Activated gamma-delta T cell treated with Interleukin-2 at 50 U/mL for 16 hours (primary cell): ENCODE data around the gene KRIT1.
A peak's percentile ranks its signal among the peaks of the same experiment; 100 is the strongest.
"Not testable (repeated sequence)": the region's sequence is repeated elsewhere in the genome, so short reads cannot be mapped to it uniquely, and the experiment has no call there.

Experiments
- DNase-seq: peaks from one replicate; pipeline ENCODE4 v3.0.0-alpha.2; 2020

The KRIT1 gene

DNA sequence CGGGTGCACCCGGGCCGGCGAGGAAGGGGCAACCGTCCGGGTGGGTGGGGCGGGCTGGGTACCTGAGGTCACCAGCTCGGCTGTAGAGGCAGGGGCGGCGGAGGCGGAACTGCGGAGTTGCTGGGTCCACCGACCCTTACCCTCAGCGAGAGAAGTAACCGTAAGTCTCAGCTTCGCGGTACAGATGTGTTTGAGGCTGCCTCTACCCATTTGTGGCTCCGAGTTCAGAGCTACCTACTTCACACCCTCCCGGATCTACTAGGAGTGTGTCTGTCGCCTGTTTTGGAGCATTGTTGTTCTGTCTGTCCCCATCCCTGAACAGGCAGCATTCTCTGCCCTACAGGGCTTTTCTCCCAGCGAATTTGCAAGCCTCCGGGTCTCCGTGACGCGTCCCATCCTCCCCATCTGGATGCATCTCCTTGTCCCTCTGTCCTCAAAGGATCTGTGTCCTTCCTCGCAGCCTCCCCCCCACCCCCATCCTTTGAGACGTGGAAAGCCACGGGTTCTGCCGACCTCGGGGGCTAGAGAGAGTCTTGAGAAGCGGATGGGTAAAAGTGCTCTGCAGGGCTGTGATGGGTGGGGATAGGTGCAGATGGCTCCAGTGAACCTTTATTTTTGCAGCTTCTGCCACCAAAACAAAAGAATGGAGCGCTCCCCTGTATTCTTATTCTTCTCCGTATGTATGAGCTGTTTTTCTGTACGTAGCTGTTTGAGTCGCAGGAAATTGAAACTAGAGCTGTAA, 817 bp upstream of the KRIT1 start:
- DNase-seq, result peak; percentile 20

DNA sequence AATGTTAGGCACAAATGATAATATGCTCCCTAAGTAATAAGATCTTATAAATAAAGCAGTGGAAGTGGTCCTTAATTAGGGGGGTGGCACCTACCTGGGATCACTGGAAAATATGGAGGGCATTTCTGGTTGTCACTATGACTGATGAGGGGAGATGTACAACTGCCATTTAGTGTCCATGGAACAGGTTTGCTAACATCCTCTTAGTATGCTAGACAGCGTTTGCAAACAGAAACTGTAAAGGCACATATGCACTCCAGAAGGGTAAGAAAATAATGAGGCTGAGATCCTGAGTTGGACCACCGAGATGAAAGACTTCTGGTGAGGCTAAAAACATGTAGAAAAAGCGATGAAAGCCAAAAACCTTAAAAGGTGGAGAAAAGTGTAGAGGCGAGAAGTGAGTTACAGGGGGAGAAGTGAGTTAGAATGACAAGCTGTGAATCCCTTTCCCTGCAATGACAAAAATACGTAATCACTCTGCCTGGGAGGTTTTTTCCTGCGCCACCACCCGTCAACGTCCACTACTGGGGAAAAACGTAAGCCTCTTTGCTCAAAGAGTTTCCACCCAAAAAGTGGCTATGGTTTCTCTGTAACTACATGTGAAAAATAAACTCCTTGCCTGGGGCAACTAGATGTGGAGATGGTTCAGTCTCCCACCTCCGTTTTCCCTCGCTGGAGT, 767 bp downstream of the KRIT1 start:
- DNase-seq, result no peak

DNA sequence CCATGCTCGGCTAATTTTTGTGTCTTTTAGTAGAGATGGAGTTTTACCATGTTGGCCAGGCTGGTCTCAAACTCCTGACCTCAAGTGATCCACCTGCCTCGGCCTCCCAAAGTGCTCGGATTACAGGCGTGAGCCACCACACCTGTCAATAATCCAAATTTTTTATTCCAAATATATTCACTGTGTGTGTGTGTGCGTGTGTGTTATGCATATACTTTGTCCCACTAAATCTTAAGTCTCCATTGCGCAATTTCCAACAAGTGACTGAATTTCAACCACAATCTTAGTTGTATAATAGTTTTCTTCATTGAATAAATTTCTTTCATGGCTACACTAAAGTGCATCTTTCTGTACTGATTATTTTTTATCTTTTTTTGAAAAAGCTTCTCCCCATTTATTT, 2.7 kb downstream of the KRIT1 start:
- DNase-seq, result no peak

DNA sequence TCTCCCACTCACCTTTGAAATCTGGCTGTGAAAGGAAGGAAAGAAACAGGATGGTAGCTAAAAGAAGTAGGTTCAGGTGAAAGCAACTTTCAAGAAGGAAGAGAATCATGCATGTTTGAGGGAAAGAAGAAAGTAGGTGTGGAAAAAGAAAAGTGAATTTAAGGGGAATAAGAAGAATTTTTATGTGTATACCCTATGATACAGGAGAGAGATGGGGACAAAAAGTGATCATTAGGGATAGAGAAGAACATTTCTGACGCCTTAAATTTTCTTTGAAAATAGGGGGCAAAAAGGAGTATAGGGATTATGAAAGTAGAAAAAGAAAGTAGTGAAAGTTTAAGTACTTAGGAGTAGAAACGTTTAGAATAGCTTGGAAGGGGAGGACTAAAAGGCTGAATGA, 15.2 kb downstream of the KRIT1 start:
- DNase-seq, result no peak

DNA sequence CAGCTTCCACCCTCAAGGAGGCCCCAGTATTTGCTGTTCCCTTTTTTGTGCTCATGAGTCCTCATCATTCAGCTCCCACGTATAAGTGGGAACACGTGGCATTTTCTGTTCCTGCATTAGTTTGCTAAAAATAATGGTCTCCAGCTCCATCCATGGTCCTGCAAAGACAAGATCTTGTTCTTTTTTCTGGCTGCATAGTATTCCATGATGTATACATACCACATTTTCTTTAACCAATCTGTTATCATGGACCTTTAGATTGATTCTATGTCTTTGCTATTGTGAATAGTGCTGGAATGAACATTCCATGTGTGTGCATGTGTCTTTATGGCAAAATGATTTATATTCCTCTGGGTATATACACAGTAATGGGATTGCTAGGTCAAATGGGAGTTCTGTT, 17.0 kb downstream of the KRIT1 start:
- DNase-seq, result no peak

DNA sequence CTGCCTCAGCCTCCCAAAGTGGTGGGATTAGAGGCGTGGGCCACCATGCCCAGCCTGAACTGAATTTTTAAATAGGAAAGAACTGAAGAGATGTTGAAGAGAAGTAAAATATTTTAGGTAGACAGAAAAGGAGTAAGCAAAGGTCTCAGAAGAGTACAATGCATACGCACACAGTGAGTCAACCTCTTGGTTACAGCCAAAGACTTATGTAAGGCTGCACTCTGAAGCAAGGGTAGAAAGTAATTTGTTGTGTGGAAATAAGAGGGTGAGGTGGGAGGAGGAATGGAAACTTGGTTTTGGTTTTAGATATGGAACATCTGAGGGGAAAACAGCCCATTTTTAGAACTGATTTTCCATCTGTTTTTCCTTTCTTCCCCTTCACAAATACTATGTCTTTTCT, 17.6 kb downstream of the KRIT1 start:
- DNase-seq, result no peak

DNA sequence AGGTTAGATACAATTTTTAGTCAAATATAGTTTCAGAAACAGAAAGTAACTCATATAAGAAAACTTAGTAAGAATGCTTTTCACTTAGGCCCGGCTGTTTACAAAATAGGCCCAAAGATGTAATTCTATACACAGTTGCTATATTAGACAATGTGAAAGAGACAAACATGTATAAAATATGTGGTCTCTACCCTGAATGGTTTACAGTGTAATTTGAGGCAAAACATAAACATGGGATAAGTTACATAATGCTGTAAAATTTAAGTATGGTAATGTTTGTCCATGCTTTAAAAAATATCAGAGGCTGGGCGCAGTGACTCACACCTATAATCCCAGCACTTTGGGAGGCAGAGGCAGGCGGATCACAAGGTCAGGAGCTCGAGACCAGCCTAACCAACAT, 18.7 kb downstream of the KRIT1 start:
- no peak for DNase-seq

DNA sequence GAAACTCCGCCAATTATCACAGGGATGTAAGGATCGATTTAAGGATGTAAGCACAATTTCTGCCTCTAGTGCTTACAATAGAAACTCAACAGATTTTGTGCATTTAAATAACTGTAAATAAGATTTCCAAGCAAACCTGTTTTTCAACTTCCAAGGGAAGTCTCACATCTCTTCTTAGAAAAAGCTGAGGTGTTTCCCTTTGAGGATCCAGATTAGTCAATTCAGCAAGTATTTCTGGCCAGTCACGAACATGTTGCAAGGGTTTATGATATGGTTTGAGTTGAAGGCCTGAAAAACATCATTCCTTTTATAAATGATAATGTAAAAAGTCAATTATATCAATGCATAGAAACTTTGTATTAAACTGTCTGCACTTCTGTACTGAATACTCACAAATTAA, 23.9 kb downstream of the KRIT1 start:
- DNase-seq, result no peak

DNA sequence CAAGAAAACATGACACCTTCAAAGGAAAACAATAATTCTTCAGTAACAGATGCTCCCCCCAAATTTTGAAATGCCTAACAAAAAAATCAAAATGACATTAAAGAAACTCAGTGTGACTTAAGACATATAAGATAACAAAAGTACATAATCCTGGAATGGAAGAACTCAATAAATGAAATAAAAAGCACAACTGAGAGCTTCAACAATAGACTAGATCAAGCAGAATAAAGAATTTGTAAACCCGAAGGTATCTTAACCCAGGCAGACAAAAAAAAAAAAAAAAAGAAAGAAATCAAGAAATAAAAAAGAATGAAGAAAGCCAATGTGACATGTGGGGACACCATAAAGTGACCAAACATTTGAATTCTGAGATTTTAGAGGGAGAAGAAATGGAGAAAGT, 39.0 kb downstream of the KRIT1 start:
- DNase-seq, result no peak

DNA sequence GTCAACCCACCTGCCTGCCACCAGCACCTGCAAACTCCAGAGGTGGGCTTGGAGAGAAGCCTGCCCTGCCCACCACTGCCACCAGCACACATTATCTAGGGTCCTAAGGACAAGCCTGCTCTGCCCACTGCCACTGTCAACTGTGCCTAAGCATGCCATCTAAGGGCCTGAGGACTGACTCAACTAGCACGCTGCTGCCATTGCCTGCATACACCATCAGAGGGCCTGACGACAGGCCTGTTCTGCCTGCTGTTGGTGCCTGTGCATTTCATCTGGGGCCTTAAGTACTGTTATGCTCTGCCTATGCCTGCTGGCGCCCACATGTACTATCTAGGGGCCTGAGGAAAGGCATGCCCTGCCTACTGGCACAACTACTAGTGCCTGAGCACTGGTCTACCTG, 39.7 kb downstream of the KRIT1 start:
- DNase-seq, result no peak

DNA sequence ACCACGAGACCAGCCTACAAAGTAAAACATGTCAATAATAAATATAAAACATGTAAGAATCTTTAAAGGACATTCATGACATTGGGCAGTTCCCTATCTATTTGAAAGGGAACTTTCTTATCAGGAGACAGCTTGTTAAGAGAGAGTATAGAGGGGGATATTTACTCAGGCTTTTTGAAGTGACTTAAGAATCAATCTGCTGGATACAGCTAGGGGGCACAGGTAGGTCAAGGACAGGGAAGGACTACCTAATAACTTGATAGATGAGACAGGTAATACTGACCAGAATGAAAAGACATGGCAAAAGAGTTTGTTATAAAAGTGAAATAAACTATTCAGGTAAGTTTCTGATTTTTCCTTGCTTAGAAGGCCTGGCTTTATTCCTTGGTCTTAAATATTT, 44.9 kb downstream of the KRIT1 start:
- DNase-seq, result no peak

DNA sequence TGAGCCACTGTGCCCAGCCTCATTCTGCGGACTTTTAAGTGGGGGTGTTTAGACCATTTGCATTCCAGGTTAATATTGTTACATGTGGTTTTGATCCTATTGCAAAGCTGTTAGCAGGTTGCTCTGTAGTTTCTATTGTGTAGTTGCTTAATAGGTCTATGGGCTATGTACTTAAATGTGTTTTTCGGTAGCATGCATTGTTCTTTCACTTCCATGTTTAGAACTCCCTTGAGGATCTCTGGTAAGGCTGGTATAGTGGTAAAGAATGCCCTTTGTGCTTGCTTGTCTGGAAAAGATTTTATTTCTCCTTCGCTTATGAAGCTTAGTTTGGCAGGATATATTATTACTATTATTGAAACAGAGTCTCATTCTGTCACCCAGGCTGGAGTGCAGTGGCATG, 53.4 kb downstream of the KRIT1 start:
- no peak for DNase-seq

DNA sequence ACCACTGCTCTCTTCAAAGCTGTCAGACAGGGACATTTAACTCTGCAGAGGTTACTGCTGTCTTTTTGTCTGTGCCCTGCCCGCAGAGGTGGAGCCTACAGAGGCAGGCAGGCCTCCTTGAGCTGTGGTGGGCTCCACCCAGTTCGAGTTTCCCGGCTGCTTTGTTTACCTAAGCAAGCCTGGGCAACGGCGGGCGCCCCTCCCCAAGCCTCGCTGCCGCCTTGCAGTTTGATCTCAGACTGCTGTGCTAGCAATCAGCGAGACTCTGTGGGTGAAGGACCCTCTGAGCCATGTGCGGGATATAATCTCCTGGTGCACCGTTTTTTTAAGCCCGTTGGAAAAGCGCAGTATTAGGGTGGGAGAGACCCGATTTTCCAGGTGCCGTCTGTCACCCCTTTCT, 56.5 kb downstream of the KRIT1 start:
- DNase-seq, result not testable (repeated sequence)

DNA sequence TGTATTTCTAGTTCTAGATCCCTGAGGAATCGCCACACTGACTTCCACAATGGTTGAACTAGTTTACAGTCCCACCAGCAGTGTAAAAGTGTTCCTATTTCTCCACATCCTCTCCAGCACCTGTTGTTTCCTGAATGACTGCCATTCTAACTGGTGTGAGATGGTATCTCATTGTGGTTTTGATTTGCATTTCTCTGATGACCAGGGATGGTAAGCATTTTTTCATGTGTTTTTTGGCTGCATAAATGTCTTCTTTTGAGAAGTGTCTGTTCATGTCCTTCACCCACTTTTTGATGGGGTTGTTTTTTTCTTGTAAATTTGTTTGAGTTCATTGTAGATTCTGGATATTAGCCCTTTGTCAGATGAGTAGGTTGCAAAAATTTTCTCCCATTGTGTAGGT, 61.4 kb downstream of the KRIT1 start:
- DNase-seq, result not testable (repeated sequence)

DNA sequence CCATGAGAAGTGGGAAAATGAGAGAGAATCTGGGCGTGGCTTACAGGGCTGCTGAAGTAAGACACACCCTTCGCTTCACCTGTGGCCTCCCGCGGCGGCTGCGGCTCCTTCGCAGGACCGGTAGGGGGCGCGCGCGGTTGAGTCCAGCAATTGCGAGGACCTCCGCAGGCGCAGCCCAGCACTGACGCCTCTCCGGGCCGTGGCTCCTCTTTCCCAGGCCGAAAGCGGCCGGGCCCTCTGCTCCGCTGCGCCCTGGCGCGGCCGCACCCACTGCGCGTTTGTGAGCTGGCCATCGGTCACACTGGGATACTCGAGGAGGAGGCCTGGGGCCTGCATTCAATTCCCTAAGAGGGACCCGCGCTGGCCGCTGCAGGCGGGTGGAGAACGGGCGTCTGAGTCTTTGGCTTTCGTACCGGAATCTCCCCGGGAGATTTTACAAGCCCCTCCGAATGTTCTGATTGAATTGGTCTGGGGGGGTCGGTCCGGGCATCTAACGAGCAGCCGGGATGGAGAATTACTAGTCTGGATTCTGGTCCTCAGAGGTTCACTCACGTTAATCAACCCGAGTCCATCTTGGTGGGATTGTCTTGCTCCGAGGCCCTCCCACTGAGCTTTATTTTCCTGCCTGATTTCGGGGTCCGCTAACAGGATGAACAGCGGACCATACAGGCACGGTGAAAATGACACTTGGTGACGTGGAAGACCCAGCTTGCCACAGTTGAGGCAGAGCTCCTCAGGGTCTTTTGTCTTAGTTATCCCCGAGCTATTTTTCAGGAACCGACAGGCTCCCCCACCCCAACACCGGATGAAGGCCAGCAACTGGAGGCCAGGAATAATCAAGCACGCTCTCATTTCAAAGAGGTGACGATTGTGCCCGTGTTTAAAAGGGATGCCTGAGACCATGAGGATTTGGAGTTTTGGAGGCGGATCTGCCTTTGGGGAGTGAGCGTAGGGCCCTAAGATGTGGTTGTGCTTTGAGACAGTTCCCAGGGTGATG, 66.5 kb downstream of the KRIT1 start, which contains the start of gene LRRD1:
LRRD1 (minus strand) TSS at position 215 of the 997 bp plus-strand sequence. CDS start 13,940 bp downstream, outside the sequence.
- peak; percentile 86 for DNase-seq

DNA sequence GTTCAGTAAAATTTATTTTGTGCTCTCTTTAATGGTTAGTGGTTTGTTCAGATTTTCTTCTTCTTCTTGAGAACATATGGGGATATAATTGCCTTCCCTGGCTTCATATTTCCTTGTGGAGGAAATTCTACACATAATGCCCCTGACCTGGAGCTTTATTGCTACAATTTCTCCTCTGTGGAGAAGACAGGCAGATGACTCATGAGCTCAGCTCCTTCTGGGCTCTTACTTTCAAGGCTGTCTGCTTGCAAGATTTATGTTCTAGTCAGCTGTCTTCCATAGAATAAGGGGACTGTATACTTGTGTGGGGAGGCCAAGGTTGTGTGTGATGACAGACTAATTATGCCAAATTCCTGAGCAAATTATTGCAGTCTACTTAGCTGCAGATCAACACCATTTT, 68.4 kb downstream of the KRIT1 start:
- no peak for DNase-seq

DNA sequence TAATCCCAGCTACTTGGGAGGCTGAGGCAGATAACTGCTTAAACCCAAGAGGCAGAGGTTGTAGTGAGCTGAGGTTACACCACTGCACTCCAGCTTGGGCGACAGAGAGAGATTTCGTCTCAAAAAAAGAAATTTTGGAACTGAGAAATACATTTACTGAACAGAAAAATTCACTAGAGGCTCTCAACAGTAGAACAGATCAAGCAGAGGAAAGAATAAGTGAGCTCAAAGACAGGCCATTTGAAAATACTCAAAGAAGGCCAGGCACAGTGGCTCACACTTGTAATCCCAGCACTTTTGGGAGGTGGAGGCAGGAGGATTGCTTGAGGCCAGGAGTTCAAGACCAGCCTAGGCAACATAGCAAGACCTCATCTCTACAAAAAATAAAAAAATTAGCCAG, 76.2 kb downstream of the KRIT1 start:
- DNase-seq, result not testable (repeated sequence)

DNA sequence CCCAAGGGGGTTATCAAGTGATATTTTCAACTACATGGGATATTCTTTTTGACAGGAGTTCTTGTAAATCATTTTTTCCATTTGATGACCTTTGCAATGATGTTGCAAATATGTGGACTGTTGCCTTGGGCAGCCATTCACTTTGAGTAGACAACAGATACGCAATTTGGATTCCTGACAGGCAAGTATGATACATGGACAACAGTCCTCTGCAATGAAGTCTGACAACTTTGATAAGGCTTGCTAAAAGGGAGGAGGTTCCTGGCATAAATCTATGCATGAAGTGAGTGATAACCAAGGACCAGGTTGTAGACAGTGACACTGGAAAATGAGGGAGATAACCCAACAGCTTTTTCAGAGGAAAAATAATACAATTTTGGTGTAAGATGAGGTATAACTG, 84.4 kb downstream of the KRIT1 start:
- DNase-seq, result no peak

DNA sequence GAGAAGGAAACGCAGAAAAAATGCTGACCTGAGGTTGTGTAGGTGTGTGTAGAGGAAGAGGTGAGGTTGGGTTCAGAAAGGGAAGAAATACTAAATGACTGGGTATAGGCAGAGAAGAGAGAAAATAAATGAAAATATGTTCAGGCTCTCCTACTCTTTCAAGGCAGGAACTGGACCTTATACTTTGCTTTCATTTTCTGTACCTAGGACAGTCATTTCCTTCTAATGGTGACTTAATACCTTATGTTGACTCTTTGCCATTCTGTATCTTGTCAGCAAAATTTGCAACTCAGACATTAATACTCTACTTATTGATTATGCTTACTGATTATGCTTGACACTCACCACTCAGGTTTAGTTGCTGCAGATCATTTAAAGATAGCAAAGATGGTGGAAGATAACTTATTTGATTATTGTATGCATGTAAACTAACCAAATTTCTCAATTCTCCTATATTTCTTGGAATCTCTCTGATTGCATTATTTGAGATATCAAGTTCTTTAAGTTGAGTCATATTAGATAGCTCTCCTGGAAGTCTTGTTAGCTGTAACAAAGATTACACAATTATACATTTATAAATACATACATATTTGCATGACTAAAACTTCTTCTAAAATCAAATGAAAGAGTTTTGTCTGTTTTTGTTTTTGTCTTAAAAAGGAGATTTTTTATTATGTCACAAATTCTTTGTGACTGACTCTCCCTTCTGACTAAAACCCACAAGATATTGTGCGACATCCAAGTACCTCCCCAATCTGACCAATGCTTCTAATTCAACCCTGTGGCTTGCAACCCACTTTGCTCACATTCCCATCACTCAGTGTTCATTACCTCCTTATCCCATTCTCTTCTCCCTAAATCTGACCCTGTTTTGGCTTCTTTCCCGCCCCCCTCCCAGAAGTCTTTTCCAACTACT, 86.8 kb downstream of the KRIT1 start:
- no peak for DNase-seq

DNA sequence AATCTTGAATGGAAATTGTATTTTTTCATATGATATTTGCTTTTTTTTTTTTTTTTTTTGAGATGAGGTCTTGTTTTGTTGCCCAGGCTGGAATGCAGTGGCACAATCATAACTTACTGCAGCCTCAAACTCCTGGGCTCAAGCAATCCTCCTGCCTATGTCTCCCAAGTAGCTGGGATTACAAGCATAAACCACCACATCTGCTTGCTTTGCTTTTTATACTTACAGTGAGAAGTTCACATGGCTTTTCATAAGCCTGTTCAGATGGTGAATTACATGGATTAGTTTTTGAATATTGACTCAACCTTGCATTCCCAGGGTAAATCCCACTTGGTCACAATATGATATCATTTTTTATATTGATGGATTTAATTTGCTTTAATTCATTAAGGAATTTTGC, 88.7 kb downstream of the KRIT1 start:
- no peak for DNase-seq

DNA sequence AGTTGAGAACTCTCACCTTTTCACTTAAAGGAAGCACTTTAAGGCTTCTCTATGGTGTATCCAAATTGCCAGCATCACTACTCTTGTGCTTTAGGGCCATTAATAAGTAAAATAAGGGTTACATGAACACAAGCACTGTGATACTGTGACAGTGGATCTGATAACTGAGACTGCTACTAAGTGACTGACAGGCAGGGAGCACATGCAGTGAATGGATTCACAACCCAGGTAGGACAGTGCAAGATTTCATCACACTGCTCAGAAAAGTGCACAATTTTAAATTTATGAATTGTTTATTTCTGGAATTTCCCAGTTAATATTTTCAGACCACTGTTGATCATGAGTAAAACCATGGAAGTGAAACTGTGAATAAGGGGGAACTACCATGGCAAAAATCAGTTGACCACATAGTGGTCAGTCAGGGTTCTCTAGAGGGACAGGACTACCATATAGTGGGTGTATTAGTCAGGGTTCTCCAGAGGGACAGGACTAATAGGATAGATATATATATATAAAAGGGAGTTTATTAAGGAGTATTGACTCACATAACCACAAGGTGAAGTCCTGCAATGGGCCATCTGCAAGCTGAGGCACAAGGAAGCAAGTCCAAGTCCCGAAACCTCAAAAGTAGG, 90.5 kb downstream of the KRIT1 start:
- no peak for DNase-seq
